Measurements from ENCODE around the gene C2CD4C. TPM values are rescaled to one million over a fixed set of nuclear protein-coding genes. Genes with fewer than 3 reads are reported as not detected.

Gene C2CD4C
- total RNA-seq, 1 experiment from 2014 or later, result 1.8 TPM

DNA sequence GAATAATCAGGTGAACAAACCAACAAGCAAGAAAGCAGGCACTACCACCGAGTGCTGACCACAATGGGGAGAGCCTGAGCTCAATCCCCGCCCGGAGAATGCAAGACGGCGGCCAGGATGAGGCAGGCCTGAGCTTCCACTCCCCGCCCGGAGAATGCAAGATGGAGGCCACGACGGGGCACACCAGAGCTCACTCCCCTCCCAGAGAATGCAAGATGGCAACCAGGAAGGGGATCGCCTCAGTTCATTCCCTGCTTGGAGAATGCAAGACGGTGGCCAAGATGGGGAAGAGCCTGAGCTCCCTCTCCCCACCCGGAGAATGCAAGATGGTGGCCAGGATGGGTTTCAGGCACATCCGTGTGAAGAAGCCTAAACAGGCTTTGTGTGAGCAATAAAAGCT lies 39.7 kb downstream of the C2CD4C start:
- intact Hi-C loops (cut with micrococcal nuclease; ENCODE audit: unreplicated experiment), result no loop called here
- Histone ChIP-seq H3K9me3 (ENCODE audit: low read depth, low read length, poor library complexity, severe bottlenecking) (no peaks in the 10 kb centered on the region), H3K4me1 (ENCODE audit: insufficient read depth, low read length, poor library complexity, severe bottlenecking) (peaks cover 9% of the 10 kb centered on the region), H3K36me3 (ENCODE audit: insufficient read depth, low read length, poor library complexity, severe bottlenecking) (no peaks in the 10 kb centered on the region), H3K4me3 (ENCODE audit: low read depth, low read length, poor library complexity, severe bottlenecking) (no peak overlapping the region), H3K27me3 (replicated peaks; ENCODE audit: insufficient read depth, low read depth, low read length, poor library complexity) (no peaks in the 10 kb centered on the region), H3K27ac (ENCODE audit: low read depth, low read length, poor library complexity, severe bottlenecking) (no peak overlapping the region)
- no peak for DNase-seq (ENCODE audit: low spot score)
- BruUV-seq (replicated peaks), result no TSS peak
- CTCF ChIA-PET, result no interaction called here
- no peak for TF ChIP-seq EZH2 (IDR thresholded peaks at IDR 0.05; ENCODE audit: borderline replicate concordance, low read depth, low read length, poor library complexity, severe bottlenecking)
- TF ChIP-seq, protein P1, sequence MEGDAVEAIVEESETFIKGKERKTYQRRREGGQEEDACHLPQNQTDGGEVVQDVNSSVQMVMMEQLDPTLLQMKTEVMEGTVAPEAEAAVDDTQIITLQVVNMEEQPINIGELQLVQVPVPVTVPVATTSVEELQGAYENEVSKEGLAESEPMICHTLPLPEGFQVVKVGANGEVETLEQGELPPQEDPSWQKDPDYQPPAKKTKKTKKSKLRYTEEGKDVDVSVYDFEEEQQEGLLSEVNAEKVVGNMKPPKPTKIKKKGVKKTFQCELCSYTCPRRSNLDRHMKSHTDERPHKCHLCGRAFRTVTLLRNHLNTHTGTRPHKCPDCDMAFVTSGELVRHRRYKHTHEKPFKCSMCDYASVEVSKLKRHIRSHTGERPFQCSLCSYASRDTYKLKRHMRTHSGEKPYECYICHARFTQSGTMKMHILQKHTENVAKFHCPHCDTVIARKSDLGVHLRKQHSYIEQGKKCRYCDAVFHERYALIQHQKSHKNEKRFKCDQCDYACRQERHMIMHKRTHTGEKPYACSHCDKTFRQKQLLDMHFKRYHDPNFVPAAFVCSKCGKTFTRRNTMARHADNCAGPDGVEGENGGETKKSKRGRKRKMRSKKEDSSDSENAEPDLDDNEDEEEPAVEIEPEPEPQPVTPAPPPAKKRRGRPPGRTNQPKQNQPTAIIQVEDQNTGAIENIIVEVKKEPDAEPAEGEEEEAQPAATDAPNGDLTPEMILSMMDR (conservative IDR thresholded peaks at IDR 0.05; ENCODE audit: low read depth, low read length), result no peak
- POLR2A ChIA-PET (ENCODE audit: low non-redundant PET), result no interaction called here

DNA sequence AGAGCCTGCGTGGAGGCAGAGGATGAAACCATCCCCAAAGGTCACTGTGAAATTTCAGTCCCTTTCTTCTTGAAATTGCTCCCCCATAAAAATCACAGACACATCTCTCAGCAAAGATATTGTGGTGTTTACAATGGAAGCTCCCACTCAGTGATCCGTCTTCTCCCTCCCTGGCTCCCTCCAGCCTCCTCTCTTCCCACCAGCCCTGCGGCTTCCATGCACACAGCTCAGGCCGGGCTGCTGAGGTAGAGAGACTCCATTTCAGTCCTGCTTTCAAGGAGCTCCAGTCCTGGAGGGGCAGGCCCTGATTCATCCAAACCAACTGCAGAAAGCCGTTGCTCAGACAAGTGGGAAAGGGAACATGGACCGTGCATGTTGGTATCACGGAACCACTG lies 40.3 kb downstream of the C2CD4C start:
- DNase-seq (ENCODE audit: low spot score), result no peak
- H3K4me3 ChIP-seq (ENCODE audit: low read depth, low read length, poor library complexity, severe bottlenecking), result no peak overlapping the region
- peaks cover 9% of the 10 kb centered on the region for H3K4me1 ChIP-seq (ENCODE audit: insufficient read depth, low read length, poor library complexity, severe bottlenecking)
- POLR2A ChIA-PET (ENCODE audit: low non-redundant PET), result no interaction called here
- BruUV-seq (replicated peaks), result no TSS peak
- H3K27ac ChIP-seq (ENCODE audit: low read depth, low read length, poor library complexity, severe bottlenecking), result no peak overlapping the region
- CTCF ChIA-PET, result no interaction called here
- no peaks in the 10 kb centered on the region for H3K27me3 ChIP-seq (replicated peaks; ENCODE audit: insufficient read depth, low read depth, low read length, poor library complexity)
- intact Hi-C loops (cut with micrococcal nuclease; ENCODE audit: unreplicated experiment), result no loop called here
- no peak for TF ChIP-seq EZH2 (IDR thresholded peaks at IDR 0.05; ENCODE audit: borderline replicate concordance, low read depth, low read length, poor library complexity, severe bottlenecking)
- TF ChIP-seq, protein P1 (conservative IDR thresholded peaks at IDR 0.05; ENCODE audit: low read depth, low read length), result no peak
- H3K36me3 ChIP-seq (ENCODE audit: insufficient read depth, low read length, poor library complexity, severe bottlenecking), result no peaks in the 10 kb centered on the region
- H3K9me3 ChIP-seq (ENCODE audit: low read depth, low read length, poor library complexity, severe bottlenecking), result no peaks in the 10 kb centered on the region

DNA sequence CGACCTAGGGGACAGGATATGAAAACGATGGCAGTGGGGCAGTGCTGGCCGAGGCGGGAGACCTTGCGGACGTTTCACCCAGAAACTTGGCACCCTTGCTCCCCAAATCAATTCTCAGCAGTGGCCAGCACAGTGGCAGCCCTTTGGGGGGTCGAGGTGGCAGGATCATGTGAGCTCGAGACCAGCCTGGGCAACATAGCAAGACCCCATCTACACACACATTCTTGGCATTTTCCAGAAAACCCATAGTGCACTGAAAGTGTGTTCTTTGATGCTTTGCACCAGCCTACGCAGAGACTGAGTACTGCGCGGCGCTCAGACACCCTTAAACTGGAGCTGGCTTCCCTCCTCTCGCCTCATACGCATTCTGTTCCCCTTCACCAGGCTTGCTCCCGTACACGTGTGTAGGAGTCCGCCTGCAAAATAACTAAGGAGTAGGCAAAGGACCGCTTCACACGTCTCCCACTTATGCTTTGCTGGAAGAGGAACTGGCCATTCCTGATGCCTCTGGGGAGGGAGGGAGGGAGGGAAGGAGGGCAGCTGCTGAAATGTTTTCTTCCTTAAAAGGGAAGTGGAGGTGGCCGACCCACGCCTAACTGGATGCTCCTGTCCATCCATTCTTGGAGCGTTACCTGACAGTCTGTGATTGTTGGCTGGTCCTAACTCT lies 40.9 kb downstream of the C2CD4C start:
- H3K9me3 ChIP-seq (ENCODE audit: low read depth, low read length, poor library complexity, severe bottlenecking), result no peaks in the 10 kb centered on the region
- H3K27ac ChIP-seq (ENCODE audit: low read depth, low read length, poor library complexity, severe bottlenecking), result no peak overlapping the region
- BruUV-seq (replicated peaks), result no TSS peak
- intact Hi-C loops (cut with micrococcal nuclease; ENCODE audit: unreplicated experiment), result no loop called here
- ChIA-PET POLR2A (ENCODE audit: low non-redundant PET) (no interaction called here), CTCF (no interaction called here)
- no peak for DNase-seq (ENCODE audit: low spot score)
- no peak for TF ChIP-seq EZH2 (IDR thresholded peaks at IDR 0.05; ENCODE audit: borderline replicate concordance, low read depth, low read length, poor library complexity, severe bottlenecking)
- TF ChIP-seq, protein P1 (conservative IDR thresholded peaks at IDR 0.05; ENCODE audit: low read depth, low read length), result no peak
- H3K4me1 ChIP-seq (ENCODE audit: insufficient read depth, low read length, poor library complexity, severe bottlenecking), result peaks cover 9% of the 10 kb centered on the region
- H3K4me3 ChIP-seq (ENCODE audit: low read depth, low read length, poor library complexity, severe bottlenecking), result no peak overlapping the region
- no peaks in the 10 kb centered on the region for H3K27me3 ChIP-seq (replicated peaks; ENCODE audit: insufficient read depth, low read depth, low read length, poor library complexity)
- no peaks in the 10 kb centered on the region for H3K36me3 ChIP-seq (ENCODE audit: insufficient read depth, low read length, poor library complexity, severe bottlenecking)

Measured in A673 (cell line).